GM21737 (cell line): Measurements from ENCODE around the gene RALGAPA2.

ENCODE experiments used
- ATAC-seq: cut with Tn5 transposase; IDR thresholded peaks from one replicate; pipeline ENCODE4 v1.9.1; 2021; ENCODE audit warnings: mild to moderate bottlenecking, moderate library complexity; ENCODE audit not compliant: unreplicated experiment

The RALGAPA2 gene

GRCh38 chr20:20477444-20478041, 234.9 kb downstream of the RALGAPA2 start:
- ATAC-seq = no peak

GRCh38 chr20:20476504-20476903, 235.9 kb downstream of the RALGAPA2 start:
- ATAC-seq = no peak

GRCh38 chr20:20473657-20474056, 238.8 kb downstream of the RALGAPA2 start:
- ATAC-seq = no peak

GRCh38 chr20:20472684-20473274, 239.7 kb downstream of the RALGAPA2 start:
- no peak for ATAC-seq

- peak; percentile 79 for ATAC-seq
These were observed 246.0 kb downstream of the RALGAPA2 start for GRCh38 chr20:20466341-20466879.

- no peak for ATAC-seq
These were observed 247.2 kb downstream of the RALGAPA2 start for GRCh38 chr20:20465252-20465651.

- peak; percentile 33 for ATAC-seq
These were observed 248.5 kb downstream of the RALGAPA2 start for GRCh38 chr20:20463933-20464374.

GRCh38 chr20:20462185-20462584, 250.3 kb downstream of the RALGAPA2 start:
- no peak for ATAC-seq

GRCh38 chr20:20461551-20461950, 250.9 kb downstream of the RALGAPA2 start:
- ATAC-seq = no peak

GRCh38 chr20:20459726-20460125, 252.7 kb downstream of the RALGAPA2 start:
- ATAC-seq = no peak

GRCh38 chr20:20457392-20458126, 254.9 kb downstream of the RALGAPA2 start:
- ATAC-seq = no peak

GRCh38 chr20:20456741-20457140, 255.7 kb downstream of the RALGAPA2 start:
- ATAC-seq = no peak

- ATAC-seq = no peak
These were observed 256.5 kb downstream of the RALGAPA2 start for GRCh38 chr20:20455926-20456325.

GRCh38 chr20:20454850-20455627, 257.4 kb downstream of the RALGAPA2 start:
- no peak for ATAC-seq

- ATAC-seq = no peak
These were observed 258.1 kb downstream of the RALGAPA2 start for GRCh38 chr20:20454367-20454766.

GRCh38 chr20:20452254-20452676, 260.2 kb downstream of the RALGAPA2 start:
- peak; percentile 73 for ATAC-seq

- no peak for ATAC-seq
These were observed 261.9 kb downstream of the RALGAPA2 start for GRCh38 chr20:20450521-20450920.

- no peak for ATAC-seq
These were observed 263.6 kb downstream of the RALGAPA2 start for GRCh38 chr20:20448881-20449280.

- no peak for ATAC-seq
These were observed 265.2 kb downstream of the RALGAPA2 start for GRCh38 chr20:20447196-20447595.

- no peak for ATAC-seq
These were observed 265.9 kb downstream of the RALGAPA2 start for GRCh38 chr20:20446425-20447015.

- no peak for ATAC-seq
These were observed 266.4 kb downstream of the RALGAPA2 start for GRCh38 chr20:20446001-20446400.
